H1 (cell line): ENCODE measurements around the gene MYO7B. TPM values are rescaled to one million over a fixed set of nuclear protein-coding genes. Genes with fewer than 3 reads are reported as not detected.

Experiments
- BACH1 ChIP-seq: IDR thresholded peaks from 2 replicates; pipeline ENCODE4 v1.6.1; 2012; ENCODE audit warnings: low read length, improper control_type of control experiment
- CHD1 ChIP-seq: IDR thresholded peaks from 2 replicates; pipeline ENCODE4 v1.6.1; 2012; ENCODE audit warnings: low read depth, low read length, improper control_type of control experiment
- NANOG ChIP-seq: IDR thresholded peaks from 2 replicates; pipeline ENCODE4 v1.6.1; 2011; ENCODE audit warnings: low read length, low read depth, mild to moderate bottlenecking, inconsistent platforms; ENCODE audit not compliant: insufficient read depth, poor library complexity, severe bottlenecking
- POLR2AphosphoS5 ChIP-seq: IDR thresholded peaks from 2 replicates; pipeline ENCODE4 v1.6.1; 2011; ENCODE audit warnings: low read depth, low read length
- ZNF274 ChIP-seq: IDR thresholded peaks from 2 replicates; pipeline ENCODE4 v1.7.0; 2012; ENCODE audit warnings: low read length, borderline replicate concordance; ENCODE audit errors: extremely low read depth
- polyA plus RNA-seq, 7 experiments: library from polyadenylated mRNA; depleted of rRNA in 3 of 7; stranded (reverse) in 5 of 7; unstranded in 2 of 7; fragments of >200 nt in 5 of 7; fragments of 200-250 nt in 2 of 7; gene quantifications; 1 replicate in 5 of 7; 2 replicates in 1 of 7; 4 replicates in 1 of 7; pipeline versions ENCODE4 v1.2.1 to v1.2.3, GENCODE V29; 2011 to 2013; ENCODE audit warnings: missing spikeins in 2 of 7, mixed read lengths in 2 of 7
- total RNA-seq: library from RNA; stranded (reverse); fragmentation: NEBNext Ultra II Directional; extraction: Animal tissue kit (Norgen Biotek cat#: 25700); gene quantifications from 2 replicates; pipeline ENCODE4 v1.2.1, GENCODE V29; 2021
- TF ChIP-seq, protein P1 (sequence below): fragments of 300-600 bp; sonication (generic); IDR thresholded peaks from 2 replicates; pipeline ENCODE4 v1.7.1; 2012; ENCODE audit warnings: low read length, moderate library complexity, mild to moderate bottlenecking, inconsistent platforms; ENCODE audit not compliant: insufficient replicate concordance
- TF ChIP-seq, protein P2 (sequence below): IDR thresholded peaks from 2 replicates; pipeline ENCODE4 v1.6.1; 2011; ENCODE audit warnings: low read length, improper control_type of control experiment

The MYO7B gene
- total and polyA plus RNA-seq, 2 of the 8 experiments (the other 6 are each of a cell fraction or from before 2014, with no cell fraction given) = not detected

DNA sequence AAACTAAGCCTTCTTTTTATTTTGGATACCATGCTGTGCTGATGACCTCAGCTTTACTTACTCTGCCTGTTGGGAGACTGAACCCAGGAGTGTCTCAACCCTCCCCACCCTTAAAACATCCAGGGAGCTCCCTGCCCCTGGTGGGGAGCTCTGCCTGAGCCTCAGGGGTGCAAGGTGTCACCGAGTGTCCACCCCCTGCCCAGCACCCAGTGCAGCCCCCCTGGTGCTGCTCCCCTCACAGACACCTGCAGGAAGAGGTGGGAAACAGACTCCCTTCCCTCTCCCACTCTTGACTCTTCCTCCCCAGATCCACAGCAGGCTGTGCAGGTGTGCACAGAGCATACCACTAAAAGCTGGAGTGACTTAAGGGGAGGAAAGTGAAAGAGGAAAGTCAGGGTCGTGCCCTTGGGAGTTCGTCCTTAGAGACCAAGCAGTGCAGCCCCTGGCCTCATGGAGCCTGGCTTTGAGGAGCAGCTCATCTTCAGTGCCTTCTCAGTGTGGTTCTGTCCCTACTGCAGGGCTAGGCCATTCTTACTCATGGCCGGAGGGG is 51.3 kb downstream of the MYO7B start (continued):
- TF ChIP-seq, protein P1, sequence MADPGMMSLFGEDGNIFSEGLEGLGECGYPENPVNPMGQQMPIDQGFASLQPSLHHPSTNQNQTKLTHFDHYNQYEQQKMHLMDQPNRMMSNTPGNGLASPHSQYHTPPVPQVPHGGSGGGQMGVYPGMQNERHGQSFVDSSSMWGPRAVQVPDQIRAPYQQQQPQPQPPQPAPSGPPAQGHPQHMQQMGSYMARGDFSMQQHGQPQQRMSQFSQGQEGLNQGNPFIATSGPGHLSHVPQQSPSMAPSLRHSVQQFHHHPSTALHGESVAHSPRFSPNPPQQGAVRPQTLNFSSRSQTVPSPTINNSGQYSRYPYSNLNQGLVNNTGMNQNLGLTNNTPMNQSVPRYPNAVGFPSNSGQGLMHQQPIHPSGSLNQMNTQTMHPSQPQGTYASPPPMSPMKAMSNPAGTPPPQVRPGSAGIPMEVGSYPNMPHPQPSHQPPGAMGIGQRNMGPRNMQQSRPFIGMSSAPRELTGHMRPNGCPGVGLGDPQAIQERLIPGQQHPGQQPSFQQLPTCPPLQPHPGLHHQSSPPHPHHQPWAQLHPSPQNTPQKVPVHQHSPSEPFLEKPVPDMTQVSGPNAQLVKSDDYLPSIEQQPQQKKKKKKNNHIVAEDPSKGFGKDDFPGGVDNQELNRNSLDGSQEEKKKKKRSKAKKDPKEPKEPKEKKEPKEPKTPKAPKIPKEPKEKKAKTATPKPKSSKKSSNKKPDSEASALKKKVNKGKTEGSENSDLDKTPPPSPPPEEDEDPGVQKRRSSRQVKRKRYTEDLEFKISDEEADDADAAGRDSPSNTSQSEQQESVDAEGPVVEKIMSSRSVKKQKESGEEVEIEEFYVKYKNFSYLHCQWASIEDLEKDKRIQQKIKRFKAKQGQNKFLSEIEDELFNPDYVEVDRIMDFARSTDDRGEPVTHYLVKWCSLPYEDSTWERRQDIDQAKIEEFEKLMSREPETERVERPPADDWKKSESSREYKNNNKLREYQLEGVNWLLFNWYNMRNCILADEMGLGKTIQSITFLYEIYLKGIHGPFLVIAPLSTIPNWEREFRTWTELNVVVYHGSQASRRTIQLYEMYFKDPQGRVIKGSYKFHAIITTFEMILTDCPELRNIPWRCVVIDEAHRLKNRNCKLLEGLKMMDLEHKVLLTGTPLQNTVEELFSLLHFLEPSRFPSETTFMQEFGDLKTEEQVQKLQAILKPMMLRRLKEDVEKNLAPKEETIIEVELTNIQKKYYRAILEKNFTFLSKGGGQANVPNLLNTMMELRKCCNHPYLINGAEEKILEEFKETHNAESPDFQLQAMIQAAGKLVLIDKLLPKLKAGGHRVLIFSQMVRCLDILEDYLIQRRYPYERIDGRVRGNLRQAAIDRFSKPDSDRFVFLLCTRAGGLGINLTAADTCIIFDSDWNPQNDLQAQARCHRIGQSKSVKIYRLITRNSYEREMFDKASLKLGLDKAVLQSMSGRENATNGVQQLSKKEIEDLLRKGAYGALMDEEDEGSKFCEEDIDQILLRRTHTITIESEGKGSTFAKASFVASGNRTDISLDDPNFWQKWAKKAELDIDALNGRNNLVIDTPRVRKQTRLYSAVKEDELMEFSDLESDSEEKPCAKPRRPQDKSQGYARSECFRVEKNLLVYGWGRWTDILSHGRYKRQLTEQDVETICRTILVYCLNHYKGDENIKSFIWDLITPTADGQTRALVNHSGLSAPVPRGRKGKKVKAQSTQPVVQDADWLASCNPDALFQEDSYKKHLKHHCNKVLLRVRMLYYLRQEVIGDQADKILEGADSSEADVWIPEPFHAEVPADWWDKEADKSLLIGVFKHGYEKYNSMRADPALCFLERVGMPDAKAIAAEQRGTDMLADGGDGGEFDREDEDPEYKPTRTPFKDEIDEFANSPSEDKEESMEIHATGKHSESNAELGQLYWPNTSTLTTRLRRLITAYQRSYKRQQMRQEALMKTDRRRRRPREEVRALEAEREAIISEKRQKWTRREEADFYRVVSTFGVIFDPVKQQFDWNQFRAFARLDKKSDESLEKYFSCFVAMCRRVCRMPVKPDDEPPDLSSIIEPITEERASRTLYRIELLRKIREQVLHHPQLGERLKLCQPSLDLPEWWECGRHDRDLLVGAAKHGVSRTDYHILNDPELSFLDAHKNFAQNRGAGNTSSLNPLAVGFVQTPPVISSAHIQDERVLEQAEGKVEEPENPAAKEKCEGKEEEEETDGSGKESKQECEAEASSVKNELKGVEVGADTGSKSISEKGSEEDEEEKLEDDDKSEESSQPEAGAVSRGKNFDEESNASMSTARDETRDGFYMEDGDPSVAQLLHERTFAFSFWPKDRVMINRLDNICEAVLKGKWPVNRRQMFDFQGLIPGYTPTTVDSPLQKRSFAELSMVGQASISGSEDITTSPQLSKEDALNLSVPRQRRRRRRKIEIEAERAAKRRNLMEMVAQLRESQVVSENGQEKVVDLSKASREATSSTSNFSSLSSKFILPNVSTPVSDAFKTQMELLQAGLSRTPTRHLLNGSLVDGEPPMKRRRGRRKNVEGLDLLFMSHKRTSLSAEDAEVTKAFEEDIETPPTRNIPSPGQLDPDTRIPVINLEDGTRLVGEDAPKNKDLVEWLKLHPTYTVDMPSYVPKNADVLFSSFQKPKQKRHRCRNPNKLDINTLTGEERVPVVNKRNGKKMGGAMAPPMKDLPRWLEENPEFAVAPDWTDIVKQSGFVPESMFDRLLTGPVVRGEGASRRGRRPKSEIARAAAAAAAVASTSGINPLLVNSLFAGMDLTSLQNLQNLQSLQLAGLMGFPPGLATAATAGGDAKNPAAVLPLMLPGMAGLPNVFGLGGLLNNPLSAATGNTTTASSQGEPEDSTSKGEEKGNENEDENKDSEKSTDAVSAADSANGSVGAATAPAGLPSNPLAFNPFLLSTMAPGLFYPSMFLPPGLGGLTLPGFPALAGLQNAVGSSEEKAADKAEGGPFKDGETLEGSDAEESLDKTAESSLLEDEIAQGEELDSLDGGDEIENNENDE = no peak
- TF ChIP-seq NANOG (no peak), CHD1 (no peak), BACH1 (no peak), POLR2AphosphoS5 (no peak), ZNF274 (no peak)
- TF ChIP-seq, protein P2, sequence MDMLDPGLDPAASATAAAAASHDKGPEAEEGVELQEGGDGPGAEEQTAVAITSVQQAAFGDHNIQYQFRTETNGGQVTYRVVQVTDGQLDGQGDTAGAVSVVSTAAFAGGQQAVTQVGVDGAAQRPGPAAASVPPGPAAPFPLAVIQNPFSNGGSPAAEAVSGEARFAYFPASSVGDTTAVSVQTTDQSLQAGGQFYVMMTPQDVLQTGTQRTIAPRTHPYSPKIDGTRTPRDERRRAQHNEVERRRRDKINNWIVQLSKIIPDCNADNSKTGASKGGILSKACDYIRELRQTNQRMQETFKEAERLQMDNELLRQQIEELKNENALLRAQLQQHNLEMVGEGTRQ = no peak
